Dermis blood vessel endothelial cell (primary cell): ENCODE results near the gene RNF6. TPM values are rescaled to one million over a fixed set of nuclear protein-coding genes. Genes with fewer than 3 reads are reported as not detected.
"Not testable (repeated sequence)": the region's sequence is repeated elsewhere in the genome, so short reads cannot be mapped to it uniquely, and the experiment has no call there.

ENCODE experiments used
- DNase-seq: peaks from one replicate; pipeline ENCODE4 v3.0.0; 2010
- total RNA-seq: library from RNA; depleted of rRNA; stranded (reverse); fragments of >200 nt; gene quantifications from 2 replicates; pipeline ENCODE4 v1.2.3, GENCODE V29; 2014

The RNF6 gene
- total RNA-seq = 54.3 and 80.6 TPM in 2 replicates

DNA sequence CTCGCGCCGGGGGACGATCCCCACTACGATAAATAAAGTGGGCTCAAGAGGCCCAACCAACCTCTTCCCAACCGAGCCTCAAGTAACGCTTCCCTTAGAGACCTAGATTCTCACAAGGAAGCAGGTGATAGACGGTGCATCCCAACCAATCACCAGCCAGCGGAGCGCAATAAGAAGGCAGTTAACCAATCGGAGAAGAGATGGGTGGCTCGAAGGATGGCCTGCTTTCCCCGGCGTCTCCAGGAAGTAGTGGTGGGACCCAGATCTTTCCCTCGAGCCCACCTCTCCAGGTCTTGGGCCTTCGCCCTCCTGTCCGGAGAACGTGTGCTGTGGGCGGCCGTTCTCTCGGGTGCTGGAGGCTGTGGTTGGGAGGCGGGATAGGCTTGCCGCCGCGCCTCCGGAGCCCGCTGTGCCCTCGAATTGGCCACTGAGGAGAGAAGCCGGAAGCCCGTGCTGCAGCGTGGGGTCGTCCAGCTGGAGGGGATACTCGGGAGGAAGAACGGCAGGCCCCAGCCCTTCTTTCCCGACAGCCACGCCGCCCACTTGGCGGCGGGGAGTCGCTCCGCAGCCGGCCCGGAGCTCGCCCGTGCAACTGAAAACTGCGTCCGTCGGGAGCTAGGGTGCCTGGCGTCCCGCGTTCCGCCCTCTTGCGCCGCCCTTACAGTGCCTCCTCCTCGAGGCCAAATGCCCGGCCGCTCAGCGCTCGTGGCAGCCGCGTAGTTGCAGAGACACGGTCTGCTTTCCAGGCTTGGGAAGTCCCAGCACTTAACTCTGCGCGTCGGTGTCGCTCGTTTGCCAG lies at the start of gene RNF6:
Gene RNF6, minus strand, starts transcription at position 594 of the 799 bp plus-strand sequence. CDS start 2,665 bp downstream, outside the sequence.
- peak; percentile 99 for DNase-seq

DNA sequence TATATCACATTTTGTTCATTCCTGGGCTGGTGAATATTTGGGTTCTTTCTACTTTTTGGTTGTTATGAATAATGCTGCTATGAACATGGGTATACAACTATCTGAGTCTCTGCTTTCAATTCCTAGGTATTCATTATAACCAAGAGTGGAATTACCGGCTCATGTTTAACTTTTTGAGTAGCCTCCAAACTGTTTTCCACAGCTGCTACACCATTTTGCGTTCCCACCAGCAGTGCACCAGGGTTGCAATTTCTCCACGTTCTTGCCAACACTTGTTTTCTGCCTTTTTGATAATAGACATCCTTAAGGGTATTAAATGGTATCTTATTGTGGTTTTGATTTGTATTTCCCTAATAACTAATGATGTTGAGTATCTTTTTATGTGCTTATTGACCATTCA lies 48.6 kb upstream of the RNF6 start:
- DNase-seq = no peak

DNA sequence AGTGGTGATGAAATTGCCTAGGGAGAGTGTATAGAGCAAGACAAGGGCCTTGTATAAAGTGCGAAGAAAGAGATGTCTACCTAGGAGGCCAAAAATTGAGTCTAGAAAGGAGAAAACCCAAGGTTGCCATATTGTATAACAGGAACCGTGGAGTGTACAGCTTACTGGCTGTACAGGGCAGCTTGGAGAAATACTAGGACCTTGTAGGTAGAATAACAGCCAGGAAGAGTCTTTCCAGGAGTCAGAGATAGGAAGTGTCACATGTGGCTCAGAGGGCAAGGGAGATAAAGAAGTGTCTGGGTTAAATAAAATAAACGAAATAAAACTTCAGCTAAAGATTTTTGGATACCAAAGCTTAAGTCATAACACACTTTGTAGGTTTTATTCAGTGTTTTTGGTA lies 44.2 kb upstream of the RNF6 start:
- no peak for DNase-seq

DNA sequence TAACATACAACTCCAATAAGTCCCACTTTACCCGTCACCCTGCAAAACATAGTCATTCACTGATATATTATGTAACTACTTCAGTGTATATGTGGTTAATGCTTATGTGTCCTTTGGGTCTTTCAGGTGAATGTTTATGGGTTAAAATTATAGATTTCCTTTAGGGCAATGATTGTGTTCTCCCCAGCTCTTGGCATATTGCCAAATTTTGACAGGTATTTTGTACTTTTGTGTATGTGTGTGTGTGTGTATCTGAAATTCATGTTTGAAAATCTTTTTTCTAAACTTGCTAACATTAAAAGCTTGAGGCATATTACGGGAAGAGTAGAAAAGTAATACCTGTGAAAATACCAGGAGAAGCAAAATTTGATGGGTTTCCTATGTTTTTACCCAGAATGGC lies 40.0 kb upstream of the RNF6 start:
- no peak for DNase-seq

DNA sequence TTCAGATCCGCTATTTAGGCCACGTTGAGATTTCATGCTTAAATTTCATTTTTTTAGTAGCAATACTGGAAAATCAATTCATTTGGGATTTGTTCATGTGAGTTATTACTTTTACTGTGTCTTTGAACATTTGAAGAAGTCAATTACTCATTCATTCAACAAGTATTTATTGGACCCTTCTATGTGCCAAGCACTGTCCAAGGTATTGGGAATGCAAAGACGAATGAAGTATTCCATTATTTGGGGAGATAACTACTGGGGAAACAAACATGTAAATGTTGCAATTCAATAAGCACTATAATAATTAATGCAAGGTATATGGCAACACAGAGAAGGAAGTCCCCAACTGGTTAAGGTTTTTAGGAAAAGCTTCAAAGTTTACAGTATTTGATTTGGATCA lies 37.5 kb upstream of the RNF6 start:
- no peak for DNase-seq

DNA sequence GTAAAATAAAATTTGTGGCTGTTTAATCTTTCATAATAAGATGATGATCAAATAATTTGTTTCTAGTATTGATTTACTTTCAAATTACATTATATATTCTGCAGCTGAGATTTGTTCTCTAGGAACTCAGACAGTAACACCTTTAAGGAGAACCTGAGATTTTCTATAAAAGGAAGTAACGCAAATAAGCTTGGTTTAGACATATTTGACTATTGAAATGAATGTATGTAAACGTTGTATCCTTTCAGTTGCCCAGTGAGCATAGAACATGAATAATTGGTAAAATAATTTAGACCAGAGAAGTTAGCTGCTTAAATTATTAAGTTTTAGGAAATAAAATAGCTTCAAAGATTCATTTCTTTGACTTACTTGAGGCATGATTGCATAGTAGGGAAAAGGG lies 34.9 kb upstream of the RNF6 start:
- no peak for DNase-seq

DNA sequence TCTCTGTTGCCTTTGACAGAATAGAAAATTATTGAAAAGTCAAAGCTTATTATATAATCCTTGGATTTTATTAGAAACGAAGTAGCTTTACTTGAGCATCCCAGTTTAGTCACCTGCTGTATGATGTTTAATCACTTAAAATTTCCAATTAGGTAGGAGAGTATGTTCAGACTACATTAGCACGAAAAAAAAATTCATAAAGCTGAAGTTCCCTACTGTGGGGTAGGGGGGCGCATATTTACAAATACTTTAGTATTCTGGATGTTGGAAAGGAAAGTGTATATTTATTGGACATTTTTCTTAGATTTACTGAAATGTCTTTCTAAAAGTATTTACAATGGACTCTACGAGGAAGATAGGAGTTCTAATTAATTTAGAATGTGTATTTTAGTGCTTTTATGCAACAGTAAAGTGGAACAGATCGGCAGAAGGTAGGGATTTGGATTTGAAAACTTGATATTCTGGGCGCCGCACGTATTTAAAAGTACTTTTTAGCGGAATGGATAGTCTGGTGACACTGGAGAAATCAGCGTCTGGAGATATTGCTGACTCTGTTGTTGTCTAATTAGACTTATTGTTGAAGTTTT lies 33.7 kb upstream of the RNF6 start:
- DNase-seq = peak; percentile 23

DNA sequence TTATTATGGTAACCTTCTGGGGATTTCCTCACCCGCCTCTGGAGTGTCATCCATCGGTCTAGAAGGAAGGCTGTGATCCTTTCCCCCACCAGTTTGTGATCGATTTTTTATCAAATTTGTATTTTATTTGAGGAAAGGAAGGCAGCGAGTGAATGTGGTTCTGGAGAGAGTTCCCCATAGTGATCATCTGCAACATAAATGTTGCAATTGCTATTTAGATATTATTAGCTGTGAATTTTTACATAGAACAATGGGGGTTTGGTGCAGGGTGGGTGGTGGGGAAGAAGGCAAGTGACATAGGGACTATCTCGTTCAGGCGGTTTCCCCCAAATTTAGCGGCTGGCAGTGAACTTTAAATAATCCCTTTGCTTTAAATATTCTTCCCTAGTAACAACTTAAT lies 33.0 kb upstream of the RNF6 start:
- no peak for DNase-seq

DNA sequence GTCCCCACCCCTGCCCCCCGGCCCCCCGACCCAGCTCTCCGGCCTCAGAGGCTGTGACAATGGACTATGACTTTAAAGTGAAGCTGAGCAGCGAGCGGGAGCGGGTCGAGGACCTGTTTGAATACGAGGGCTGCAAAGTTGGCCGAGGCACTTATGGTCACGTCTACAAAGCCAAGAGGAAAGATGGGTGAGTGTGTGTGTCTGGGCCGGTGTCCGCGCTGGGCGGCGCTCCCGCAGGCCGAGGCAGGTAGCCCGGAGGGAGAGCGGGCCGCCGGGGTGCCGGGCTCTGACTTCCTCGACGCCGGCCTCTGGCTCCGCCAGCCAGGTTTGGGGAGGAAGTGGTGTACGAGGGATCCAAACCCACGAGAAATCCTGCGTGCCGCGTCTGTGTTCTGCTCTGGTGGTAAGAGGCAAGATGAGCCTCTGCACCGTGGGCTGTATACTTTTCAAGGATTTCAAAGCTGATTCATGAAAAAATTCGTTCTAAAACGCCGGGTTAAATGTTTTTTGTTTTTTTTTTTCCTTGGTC lies 32.5 kb upstream of the RNF6 start:
- peak; percentile 43 for DNase-seq

DNA sequence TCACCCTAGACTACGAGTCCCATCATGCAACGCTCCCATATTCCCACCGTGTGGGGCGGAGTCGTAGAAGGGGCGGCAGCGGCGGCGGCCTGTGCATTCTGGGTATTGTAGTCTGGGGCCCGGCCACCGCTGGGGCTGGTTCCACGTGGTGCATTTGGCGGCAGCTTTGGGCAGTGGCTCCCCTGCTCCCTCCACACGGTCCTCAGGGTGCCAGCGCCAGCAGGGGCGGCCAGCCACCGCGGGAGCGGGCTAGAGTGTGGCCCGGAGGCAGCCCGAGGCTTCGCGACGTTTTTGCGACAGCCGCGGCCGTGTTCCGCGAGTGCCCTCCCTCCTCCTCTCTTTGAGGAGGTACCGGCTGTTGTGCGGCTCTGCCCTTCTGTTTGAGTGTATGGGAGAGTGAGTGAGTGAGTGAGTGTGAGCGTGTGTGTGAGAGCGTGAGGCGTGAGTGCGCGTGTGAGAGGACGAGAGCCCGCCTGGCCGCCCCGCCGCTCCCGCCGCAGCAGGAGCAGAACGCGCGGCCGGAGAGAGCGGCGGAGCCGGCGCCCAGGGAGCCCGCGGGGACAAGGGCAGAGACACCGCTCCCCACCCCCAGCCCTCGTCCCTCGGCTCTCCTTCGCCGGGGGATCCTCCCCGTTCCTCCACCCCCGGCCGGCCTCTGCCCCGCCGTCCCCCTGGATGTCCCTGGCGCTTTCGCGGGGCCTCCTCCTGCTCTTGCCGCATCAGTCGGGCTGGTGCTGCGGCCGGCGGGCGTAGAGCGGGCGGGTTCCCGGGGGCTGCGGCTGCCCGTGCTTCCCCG lies 31.9 kb upstream of the RNF6 start, which contains the start of gene CDK8:
Gene CDK8, plus strand, starts transcription at position 343 of the 796 bp plus-strand sequence. CDS start 513 bp downstream, outside the sequence.
- DNase-seq = peak; percentile 91

DNA sequence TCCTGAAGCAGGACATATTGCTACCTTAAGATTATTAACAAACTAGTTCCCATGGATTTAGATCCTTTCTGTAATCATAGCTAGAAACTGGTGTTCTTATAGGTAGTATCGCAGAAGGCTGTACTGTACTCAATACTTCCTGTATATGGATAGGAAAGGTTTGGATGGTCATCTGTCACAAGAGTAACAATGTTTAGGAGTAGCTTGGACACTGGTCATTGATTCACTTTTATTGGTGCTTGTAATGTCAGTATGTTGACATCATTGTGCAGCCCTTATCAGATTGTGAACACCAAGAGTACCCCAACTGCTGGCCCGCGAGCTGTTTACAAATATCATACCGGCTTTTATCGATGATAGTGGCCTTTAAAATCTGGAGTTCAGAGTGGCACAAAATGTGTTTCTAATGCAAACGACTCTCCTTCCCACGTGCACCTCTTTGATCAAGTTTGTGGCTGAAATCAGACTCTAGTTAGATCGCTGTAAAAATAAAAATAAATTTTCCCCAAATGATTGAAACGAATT lies 31.2 kb upstream of the RNF6 start:
- no peak for DNase-seq

DNA sequence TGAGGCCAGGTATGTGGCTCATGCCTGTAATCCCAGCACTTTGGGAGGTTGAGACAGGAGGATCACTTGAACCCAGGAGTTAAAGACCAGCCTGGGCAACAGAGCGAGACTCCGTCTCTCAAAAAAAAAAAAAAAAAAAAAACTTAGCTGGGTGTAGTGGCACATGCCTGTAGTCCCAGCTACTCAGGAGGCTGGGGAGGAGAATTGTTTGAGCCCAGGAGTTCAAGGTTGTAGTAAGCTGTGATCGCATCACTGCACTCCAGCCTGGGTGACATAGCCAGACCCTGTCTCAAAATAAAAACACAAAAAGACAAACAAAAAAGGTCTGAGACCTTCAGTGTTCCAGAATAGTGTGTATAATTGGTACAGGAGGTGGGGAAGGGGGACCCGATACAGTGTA lies 29.9 kb upstream of the RNF6 start:
- DNase-seq = not testable (repeated sequence)

DNA sequence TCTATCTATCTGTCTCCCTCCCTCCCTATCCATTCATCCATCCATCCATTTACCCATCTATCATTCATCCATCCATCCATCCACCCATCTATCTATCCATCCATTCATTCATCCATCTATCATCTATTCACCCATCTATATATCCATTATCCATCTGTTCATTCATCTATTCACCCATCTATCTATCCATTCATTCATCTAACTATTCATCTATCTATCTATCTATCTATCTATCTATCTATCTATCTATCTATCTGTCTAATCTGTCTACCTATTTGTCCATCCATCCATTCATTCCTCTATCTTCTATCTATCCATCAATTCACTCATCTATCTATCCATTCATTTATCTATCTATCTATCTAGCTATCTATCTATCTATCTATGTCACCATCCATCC lies 27.4 kb upstream of the RNF6 start:
- no peak for DNase-seq

DNA sequence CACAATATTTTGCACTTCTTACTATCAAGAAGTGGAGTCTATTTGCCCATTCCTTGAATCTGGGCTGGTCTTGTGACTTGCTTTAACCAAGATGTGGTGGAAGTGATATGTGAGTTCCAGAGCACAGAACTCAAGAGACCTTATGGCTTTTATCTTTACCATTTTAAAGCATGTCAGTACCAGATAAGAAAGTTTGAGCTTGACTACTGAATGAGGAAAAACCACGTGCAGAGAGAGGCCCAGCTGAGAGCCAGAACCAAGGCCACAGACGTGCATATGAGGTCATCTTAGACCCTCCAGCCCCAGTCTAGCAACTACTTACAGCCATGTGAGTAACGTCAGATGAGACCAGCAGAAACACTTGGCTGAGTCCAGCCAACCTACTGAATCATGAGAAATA lies 25.5 kb upstream of the RNF6 start:
- no peak for DNase-seq

DNA sequence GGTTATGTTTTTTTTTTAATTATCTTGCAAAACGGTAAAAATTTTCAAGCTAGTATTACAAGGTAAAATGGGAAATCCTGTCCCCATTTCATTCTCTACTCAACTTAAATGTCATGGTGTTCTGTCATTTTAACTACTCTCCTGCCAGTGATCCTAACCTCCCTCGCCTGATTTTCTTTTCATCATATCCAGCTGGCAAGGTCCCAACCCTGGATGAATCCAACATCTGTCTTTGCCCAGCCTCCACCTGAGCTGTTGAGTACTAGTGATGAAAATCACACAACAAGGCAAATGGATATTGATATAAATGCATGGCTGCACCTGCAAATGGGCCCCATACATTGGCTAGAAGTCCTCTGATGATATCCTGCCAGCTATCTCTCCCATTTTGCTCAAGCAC lies 24.9 kb upstream of the RNF6 start:
- DNase-seq = no peak

DNA sequence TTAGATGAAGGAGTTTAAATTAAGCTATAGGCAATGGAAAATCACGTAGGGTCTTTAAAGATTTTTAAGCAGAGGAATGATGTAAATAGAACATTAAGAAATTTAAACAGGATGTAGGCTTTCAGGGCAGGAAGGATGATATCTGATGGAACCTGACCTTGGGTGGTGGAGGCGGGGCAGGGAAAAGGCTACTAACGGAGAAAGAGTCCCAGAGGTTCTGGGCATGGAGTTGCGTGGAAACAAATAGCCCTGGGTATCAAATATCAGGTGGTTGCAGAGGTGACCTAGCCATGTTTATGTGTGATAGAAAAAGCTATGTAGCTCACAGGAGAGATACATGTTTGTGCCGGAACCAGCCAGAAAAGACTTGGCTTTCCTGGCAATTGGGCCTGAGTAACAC lies 24.0 kb upstream of the RNF6 start:
- no peak for DNase-seq

DNA sequence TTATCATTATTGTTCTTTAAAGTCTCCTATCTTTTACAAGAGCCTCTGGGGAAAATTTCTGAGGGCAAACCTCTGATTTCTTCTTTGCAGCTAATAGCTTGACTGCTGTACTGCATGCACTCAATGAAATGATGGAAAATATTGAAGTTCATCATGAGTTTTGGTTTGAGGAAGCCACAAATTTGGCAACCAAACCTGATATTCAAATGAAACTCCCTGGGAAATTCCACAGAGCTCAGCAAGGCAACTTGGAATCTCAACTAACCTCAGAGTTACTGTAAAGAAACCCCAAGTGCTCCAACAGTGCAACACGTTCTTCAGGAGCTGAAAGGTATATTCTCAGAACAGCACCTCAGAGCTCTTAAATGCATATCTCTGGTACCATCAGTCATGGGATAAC lies 14.2 kb upstream of the RNF6 start:
- DNase-seq = no peak

DNA sequence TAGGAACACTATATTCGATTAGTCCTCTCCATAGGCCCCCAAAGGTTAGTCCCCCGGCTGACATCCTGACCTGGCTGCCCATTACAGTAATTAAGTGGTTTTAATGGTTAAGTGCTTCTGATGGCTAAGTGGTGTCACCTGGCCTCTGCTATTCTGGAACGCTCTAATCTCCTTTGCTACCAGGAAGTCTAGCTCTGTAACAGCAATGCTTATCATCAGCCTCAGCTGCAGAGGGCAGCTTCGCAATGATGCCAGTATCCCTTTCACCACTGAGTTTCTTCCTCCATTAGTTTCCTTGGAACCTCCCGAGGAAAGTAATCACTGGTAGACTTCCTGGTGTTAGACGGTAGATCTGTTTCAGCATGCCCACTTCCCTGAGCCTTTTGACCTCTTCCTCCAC lies 8.6 kb upstream of the RNF6 start:
- DNase-seq = no peak

DNA sequence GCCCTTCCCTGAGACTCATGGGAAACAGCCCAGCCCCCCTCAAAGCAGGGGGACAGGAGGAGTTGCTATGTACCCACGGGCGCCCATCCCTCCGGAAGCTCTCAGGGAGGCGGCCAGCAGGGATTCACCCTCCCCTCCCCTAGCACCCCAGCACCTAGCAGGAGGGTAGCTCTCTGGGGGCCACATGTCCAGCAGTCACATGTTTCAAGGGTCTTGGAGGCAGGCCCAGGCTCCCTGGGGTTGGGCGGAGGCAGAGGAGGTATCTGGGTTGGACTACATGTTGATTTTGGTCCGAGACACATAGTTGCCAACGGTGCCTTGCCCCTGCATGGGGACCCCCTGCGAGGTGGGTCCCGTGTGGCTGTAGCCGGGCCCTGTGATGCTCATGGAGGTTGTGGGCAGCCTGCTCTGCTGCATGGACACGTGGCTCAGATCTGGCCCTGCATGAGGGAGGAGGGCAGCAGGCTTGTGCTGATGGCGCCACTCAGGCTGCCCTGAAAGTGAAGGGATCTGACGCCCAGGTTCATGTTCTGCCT lies 7.0 kb upstream of the RNF6 start:
- no peak for DNase-seq

DNA sequence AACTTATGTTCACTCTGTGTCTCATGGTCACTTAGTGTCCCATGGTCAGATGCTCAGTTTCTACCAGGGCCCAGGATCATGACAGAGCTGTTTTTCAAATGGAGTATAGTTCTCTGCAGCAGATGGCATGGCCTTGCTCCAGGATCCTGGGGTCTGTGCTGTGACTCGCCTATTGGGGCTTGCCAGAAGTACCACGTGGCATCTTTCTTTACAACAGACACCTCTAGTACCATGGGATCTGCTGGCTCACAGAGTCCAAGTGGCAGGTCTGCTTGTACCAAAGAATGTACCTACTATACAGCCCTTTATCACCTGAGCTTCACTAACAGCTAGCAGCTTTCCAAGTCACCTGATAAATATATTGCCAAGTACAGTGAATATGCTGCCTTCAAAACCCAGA lies 6.0 kb upstream of the RNF6 start:
- DNase-seq = no peak

DNA sequence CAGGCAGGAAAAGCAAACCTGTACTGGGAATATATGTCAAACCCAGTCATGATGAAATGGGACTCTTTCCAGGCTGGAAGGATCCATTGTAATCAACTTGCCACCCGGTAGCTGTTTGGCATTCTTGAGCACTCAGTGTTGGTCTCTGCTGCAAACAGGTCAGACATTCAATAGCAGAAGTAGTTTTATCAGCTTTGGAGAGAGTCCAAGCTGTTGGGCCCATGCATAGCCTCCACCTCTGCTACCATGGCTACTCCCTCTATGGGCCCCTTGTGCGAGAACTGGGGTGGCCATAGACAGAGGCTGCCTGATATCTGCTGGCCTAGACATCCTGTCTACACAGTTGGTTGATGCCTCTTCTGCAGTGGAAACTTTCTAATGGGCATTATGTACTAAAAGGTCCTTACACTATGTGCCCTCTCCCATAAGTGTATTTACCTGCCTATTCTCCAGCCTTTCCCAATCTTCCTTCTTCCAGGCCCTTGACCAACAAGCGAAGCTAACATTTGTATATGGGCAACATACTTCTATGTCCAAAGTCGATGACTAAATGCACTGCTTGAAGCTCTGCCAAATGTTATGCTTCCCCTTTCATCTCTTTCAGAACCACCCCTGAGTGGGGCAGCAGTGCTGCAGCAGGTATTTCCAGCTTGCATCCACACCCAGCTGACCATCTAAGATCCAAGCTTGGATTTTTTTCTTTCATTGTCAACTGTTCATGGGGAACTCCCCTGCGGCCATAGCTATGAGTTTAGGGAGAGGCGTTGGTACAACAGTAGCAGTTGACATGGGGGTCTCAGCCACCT lies 5.3 kb upstream of the RNF6 start:
- DNase-seq = no peak
